CD4-positive, alpha-beta T cell treated with Interleukin-1 beta for 1 hour (primary cell): Measurements from ENCODE around the gene PFDN2.
"Not testable (repeated sequence)": the region's sequence is repeated elsewhere in the genome, so short reads cannot be mapped to it uniquely, and the experiment has no call there.

Source experiments
- DNase-seq, 2 donors: peaks; one replicate each; pipeline ENCODE4 v3.0.0-alpha.2; 2020 to 2022

The PFDN2 gene

DNA sequence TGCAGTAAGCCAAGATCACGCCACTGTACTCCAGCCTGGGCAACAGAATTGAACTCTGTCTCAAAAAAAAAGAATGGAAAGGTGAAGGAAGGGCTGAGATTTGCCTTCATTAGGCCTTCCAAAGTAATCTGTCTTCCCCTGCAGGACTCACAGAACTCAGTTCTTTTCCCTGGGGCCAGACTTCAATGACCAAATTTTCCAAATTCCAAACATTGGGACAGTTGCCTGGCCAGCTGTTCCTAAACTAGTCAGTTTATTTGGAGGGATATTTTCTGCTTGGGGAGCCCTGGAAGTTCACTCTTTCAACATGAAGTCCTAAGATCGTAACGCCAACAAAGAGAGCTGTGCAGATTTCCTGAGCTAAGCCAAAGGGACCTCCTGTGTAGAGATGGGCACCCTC is 20.0 kb upstream of the PFDN2 start:
- no peak for DNase-seq

DNA sequence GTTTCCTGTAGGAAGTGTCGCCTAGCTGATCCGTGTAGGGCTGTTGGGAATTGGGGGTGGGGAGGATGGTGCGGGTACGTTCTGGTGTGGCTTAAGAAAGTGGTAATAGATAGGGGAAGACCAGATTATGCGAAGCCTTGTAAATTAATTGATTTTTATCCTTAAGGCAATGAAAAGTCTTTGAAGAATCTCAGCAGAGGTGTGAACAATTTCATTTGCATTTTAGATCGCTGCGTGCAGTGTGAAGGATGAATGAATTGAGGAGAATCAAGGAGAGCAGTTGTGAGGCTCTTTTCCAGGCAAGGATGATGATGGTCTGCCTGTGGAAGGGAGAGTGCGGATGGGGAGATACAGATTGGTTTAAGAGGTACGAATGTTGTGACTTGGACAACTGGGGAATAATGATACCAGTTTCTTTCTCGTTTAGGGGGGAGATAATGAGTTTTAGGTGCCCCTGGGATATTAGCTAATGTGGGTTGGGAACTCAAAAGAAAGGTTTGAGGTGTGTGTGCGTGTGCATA is 15.4 kb upstream of the PFDN2 start:
- DNase-seq, result no peak

DNA sequence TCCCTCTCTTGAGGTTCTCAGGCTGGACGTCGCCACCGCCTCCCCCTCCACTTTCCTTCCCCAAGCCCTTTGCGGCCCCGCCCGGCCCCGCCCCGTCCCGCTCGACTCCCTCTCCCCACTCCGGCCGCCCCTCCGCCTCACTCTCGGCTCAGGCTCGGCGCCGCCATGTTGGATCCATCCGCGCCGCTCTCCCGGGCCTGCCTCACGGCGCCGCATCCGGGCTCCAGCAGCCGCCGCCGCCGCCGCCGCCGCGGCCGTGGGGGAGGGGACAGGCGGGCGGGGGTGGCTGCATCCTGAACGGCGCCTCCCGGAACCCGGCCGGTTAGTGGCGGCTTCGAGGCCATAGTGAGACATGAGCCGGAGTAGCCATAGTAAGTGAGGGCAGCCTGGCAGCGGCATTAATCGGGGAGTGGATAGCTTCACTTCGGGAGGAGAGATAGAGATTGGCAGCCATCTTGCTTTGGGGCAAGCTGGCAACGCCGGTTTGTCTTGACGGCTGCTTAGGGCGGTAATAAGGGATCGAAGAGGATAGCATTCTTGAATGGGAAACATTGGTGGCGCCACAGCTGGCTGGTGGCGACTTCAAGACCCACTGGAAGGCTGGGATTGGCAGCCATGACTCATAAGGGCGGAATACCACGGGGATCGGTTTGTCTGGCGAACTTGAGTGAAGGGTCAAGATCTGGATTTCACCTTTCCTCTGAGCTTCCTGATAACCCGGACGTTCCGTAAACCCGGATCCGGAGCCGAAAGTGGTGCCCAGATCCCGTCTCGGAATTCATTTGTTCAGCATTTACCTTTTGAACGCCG is 14.8 kb upstream of the PFDN2 start, which contains the start of gene DEDD:
DEDD (minus strand) TSS at position 258 of the 810 bp plus-strand sequence. CDS start 8,205 bp downstream, outside the sequence.
- peak; percentile 96 for DNase-seq

DNA sequence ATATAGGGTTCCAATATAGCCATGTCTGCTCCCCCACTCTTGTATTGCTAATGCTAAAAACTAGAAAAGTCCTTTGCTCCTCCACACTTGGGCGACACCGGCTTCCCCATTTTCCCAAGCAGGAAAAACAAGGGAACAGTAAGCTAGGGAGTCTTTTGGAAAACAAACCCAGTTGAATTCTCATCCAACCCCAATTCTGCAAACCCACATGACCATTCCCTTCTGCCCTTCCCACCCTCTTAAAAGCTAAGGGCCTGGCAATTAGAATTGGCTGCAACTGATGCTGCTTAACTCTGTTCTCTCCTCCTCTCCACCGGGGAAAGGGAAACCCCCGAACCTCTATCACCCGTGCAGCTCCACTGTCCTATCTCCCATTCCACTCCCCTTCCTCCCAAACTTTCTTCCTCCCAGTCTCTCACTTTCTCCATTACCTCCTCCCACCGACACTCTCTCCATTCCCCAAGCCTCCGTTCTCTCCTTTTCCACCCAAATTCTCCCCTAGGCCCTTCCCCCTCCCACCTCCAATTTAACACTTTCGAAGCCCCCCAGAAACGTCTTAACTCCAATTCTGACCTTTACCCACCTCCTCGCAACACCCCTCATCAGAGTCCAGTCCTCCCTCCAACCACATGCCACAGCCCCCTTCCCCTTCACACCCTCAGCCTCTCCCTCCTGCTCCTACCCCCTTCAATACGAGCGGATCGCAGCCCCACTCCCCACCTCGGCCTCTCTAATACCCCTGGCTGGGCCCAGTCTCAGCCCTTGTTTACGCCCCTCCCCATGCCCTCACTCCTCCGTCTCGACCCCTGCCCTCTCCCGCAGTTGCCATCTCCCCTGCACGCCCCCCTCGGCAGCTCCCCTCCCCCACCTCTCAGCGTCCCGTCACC is 13.9 kb upstream of the PFDN2 start:
- DNase-seq, result no peak

DNA sequence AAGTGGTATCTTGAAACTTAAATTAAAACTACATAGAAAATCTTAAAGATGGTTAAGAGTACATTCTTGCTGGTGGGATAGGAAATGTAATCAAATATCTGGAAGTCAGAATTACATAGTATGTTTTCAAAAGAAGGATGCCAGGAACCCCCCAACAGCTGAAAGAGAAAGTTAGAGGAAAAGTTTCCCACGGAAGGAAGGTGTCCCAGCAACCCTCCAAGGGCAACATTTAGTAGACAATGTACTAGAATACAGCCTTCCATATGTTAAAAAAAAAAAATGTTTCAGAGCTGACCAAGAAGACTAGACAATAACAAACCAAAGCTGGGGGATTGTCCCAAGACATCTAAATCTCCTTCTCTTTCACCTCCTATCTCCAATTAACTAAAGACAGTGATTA is 12.4 kb upstream of the PFDN2 start:
- DNase-seq, result no peak

DNA sequence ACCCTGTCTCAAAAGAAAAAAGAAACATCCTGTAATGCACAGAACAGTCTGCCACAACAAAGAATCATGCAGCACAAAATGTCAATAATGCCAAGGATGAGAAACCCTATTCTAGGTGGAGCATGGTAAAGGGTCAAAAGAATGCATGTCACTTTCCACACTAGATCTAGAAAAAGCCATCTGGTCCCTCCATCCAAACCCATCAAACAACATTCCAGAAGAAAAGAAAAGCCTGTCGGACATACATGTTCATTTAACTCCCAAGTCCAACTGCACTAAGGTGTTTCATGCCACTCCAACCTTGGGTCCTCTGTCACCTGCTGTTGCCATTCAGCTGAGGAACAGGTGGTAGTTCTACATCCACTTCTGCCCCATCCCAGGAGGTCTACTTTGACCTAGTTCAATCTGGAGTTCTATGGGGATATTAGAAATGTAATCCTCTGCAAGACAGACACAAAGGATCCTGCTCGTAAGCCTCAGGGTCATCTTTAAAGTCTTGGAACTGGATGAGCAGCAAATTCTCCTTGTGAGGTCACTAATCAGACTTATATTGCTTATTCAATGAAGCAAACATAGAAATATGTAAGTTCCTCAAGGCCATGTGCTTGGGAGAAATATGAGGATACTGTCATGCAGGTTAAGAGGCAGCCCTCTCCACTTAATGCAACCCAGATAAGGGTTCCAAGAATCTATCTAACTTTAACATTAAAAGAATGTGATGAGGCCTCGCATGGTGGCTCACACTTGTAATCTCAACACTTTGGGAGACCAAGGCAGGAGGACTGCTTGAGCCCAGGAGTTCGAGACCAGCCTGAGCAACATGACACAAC is 11.0 kb upstream of the PFDN2 start:
- no peak for DNase-seq

DNA sequence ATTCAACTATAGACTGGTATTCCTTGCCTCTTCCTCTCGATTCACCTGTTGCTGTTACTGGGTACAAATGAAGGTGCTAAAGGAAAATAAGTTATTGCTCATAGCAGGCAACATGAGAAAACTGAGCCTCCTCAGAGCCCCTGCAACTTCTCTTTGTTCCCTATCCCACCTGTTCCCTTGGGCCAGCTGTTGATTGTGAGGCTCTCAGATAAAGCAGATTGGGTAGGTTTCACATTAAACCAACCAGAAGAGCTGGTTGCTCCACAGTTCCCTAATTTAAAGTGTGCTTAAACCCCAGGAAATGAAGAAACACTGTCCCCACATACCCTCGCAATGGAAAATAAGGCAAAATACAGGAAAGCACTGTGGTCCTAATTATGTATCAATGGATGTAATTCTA is 9.8 kb upstream of the PFDN2 start:
- no peak for DNase-seq

DNA sequence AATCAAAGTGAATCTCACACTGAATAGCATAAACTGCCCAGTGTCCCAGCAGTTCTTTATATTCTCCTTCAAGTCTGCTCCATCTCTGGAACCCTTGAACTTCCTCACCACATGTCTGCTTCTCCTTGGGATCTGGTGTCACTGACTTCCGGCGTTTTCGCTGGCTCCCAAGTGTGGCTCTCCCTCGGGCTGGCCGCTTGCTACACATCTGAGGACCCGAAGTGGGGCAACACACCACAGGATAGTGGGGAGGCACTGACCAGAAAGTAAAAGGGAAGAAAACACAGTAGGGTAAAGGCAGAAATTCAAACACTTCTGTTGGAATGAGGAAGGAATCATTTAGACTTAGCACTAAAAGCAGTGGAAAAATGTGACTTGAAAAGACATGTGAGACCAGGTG is 5.1 kb upstream of the PFDN2 start:
- DNase-seq, result no peak

DNA sequence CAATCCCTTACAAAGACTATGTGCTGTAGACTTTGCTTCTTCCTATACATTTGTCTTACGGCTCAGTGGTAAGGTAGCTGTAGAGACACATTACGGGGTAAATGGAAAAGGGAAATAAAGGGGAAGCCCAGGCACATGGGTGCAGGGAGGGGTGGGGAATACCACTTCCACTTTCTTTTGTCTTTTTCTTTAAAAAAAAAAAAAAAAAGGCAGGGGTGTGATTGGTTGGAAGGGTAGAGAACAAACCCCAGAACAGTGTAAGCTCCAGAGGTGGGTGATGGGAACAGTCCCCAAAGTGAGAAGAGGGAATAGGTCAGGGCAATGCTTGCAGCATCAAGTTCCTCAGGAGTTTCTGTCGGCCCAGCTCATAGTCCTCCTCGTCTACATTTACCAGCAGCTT is 4.0 kb upstream of the PFDN2 start:
- DNase-seq, result no peak

DNA sequence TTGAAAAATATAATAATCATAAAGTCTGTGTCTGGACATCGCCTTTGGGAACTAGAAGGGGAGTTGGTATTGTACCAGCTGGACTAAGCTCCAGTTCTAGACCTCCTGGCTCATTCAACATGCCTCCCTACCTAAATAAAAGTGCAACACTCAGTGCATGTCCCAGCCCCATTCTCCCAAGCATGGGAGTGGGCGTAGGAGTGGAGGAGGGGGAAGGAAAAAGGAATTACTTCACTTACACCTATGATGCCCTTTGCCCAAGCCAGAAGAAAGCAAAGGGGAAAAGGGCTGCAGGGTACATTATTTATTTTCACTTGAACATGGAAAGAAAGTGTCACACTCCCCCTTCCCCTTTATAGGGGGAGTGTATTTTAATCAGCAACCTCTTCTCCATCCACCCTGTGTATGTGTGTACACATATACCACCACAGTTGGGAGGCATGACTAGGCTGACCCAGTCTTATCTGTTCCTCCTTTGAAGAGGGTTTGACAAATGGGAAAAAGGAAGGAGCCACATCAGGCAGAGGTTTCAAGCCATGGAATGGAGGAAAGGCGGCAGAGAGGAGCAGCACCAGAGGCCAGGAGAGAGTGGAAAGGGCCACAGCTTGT is 3.3 kb upstream of the PFDN2 start:
- no peak for DNase-seq

DNA sequence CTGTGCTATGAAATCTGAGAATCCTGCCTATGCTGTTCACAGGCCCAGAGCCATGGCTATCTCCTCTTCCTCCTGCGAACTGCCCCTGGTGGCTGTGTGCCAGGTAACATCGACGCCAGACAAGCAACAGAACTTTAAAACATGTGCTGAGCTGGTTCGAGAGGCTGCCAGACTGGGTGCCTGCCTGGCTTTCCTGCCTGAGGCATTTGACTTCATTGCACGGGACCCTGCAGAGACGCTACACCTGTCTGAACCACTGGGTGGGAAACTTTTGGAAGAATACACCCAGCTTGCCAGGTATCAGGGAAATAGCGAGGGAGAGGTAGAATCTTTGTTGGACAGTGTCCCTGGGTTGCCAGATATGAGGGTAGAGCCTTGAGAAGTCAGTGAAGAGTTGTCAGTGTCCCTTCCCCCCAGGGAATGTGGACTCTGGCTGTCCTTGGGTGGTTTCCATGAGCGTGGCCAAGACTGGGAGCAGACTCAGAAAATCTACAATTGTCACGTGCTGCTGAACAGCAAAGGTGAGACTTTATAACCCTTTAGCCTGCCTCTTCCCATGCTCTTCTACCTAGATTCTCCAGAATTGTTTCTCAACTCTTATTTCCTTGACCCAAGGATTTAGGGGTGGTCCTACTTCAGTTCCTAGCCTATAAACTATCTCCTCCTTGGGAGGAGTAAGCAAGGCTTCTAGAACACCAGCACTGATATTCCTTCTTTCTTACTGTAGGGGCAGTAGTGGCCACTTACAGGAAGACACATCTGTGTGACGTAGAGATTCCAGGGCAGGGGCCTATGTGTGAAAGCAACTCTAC is 1.5 kb upstream of the PFDN2 start:
- DNase-seq, result peak; percentile 73 to 77

DNA sequence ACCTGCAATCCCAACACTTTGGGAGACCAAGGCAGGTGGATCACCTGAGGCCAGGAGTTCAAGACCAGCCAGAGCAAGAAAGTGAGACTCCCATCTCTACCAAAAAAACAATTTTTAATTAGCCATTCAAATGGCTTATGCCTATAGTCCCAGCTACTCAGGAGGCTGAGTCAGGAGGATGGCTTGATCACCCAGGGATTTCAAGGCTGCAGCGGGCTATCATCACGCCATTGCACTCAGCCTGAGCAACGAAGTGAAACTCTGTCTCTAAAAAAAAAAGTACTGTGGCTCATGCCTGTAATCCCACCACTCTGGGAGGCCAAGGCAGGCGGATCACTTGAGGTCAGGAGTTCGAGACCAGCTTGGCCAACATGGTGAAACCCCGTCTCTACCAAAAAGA is 1.9 kb downstream of the PFDN2 start:
- not testable (repeated sequence) for DNase-seq

DNA sequence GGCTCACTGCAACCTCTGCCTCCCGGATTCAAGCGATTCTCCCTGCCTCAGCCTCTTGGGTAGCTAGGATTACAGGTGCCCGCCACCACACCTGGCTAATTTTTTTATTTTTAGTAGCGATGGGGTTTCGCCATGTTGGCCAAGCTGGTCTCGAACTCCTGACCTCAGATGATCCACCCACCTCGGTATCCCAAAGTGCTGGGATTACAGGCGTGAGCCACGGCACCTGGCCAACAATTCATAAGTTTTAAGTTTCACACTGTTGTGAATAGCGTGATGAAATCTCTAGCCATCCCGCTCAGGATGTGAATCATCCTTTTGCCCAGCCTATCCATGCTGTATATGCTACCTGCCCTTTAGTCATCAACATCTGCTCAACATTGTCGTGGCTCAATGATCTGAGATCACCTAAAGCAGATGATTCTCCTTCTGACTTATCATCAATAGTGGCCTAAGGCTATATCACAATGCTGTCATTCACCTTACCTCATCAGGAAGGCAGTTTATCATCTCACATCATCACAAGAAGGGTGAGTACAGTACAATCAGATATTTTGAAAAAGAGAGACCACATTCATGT is 2.6 kb downstream of the PFDN2 start:
- no peak for DNase-seq

DNA sequence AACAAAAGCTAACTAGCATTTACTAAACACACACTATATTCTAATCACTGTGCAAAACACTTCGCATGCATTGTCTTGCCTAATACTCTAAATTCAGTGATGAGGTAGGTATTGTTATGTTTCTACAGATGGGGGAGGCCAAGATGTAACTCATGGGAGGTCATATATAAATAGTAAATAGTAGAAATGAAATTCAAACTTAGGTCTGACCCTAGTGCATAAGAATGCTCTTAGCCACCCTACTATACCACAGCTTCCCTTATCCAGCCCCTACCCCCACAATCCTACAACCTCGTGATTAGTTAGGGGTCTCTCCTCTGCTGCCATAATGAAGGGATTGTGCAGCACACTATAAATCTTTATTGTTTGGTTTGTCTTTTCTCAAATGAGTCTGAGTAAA is 3.3 kb downstream of the PFDN2 start:
- DNase-seq, result no peak

DNA sequence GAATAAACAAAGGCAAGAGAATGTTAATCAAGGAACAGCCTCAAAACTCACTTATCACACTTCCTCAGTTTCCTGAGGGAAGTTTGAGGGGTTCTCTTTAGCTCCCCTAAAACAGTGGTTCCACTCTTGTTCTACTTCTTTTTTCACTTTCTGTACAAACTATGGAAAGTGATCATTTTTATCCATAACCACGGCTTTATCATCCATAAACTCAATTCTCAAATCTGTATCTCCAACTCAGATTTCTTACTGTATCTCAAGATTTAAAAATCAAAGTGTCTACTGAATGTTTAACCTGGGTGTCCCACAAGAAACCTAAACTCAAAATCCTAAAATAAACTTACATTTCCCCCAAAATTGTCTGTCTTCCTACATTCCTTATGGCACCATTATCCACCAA is 3.9 kb downstream of the PFDN2 start:
- no peak for DNase-seq

DNA sequence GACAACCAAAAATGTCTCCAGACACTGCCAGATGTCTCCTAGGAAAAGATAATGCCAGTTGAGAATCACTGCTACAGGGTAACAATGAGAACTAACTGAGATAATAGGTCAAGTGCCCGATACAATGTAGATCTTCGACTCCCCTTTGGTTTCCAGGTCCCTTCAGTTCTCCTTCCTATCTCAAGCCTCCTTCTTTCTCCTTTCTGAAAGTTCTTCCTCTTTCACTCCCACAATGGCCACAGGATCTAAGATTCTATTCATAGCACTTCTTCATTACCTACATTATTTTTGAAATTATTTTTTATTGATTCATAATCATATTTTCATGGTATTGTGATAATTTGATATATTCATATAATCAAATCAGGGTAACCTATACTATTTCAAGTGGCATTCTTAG is 6.3 kb downstream of the PFDN2 start:
- DNase-seq, result no peak

DNA sequence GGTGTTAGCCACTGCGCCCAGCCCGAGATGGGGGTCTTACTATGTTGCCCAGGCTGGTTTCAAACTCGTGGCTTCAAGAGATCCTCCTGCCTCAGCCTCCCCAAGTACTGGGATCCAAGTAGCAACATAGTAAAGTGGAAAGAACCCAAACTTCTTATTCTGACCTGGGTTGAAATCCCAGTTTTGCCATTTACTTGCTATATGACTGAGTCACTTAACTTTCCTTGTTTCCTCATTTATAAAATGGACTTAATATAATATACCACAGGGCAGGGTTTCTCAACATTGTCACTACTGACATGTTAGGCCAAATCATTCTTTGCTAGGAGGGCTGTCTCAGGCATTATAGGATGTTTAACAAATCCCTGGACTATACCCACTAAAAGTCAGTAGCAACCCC is 6.7 kb downstream of the PFDN2 start:
- DNase-seq, result no peak

DNA sequence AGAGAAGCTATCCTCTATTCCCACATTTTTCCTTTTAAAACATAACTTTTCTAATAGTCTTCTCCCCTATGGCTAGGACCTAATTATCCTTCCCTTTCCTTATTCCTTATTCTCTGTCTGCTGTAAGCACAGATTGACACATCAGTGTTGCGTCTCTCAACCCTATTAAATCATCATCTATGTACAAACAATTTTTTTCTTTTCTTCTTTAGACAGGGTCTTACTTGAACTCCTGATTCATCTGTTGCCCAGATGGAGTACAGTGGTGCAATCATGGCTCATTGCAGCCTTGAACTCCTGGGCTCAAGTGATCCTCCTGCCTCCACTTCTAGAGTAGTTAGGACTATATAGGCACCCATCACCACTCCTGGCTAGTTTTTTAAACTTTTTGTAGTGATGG is 11.4 kb downstream of the PFDN2 start:
- no peak for DNase-seq

DNA sequence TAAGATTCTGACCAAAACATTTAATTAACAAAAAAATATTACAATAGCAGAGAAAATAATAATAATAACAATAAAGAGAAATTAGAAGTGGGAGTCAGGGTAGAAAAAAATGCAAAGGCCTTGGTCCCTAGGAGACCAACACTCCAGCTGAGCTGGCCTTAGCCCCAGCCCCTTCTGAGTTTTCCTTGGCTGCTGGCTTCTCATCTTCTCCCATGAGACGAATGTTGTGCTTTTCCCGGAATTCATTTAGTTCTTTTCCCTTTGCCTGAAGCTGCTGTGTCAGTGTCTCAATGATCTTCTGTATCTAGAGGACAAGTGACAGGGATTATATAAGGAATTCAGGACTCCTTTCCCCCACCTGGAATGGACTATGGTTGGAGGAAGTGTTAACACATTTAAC is 17.3 kb downstream of the PFDN2 start:
- no peak for DNase-seq

DNA sequence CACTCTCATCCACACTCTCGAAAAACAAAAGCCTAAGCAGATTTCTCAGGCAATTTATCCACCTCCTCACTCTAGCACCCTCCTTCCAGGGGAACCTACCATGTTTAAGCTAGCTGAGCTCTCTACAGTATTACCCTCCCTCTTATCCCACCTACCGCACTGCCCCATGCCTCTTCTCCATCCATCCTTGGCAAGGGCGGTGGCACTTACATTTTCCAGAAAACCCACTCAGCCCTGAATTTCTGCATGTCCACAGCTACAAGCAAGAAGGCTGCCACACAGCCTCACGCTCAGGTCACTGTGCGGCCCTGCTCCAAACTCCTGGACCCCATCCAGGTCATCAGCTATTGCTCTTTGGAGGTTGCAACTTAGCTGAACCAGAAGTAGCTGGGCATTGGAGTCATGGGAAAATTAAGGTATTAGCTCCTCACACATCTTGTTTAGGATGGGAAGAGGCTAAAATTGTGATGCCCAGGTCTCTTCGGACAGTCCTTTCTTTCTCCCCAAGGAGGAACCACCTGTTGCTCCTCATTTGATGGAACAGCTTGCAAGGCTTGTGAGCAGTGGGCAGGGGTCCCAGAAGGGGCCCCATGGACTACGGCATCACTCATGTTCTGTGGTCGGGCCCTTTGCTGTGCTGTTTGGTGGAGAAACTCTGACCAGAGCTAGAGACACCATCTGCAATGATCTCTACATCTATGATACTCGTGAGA is 18.6 kb downstream of the PFDN2 start:
- no peak for DNase-seq
